Measurements from ENCODE around the gene KANK4.

Gene KANK4

GRCh38 chr1:62227496-62227895 is 91.7 kb downstream of the KANK4 start:
- H3K36me3 ChIP-seq (ENCODE audit: insufficient read depth, low read length) = no peaks in the 10 kb centered on the region
- no peak overlapping the region for H3K9ac ChIP-seq (ENCODE audit: low read depth, low read length, poor library complexity, severe bottlenecking)
- H3K9me3 ChIP-seq (ENCODE audit: insufficient read depth, low read depth, low read length) = no peaks in the 10 kb centered on the region
- no peaks in the 10 kb centered on the region for H3F3A ChIP-seq (ENCODE audit: low read depth)
- no peak overlapping the region for H3K4me2 ChIP-seq (ENCODE audit: low read depth, low read length, poor library complexity, severe bottlenecking)
- TF ChIP-seq EZH2phosphoT487 (IDR thresholded peaks at IDR 0.05; ENCODE audit: borderline replicate concordance) = no peak
- TF ChIP-seq, protein P1, sequence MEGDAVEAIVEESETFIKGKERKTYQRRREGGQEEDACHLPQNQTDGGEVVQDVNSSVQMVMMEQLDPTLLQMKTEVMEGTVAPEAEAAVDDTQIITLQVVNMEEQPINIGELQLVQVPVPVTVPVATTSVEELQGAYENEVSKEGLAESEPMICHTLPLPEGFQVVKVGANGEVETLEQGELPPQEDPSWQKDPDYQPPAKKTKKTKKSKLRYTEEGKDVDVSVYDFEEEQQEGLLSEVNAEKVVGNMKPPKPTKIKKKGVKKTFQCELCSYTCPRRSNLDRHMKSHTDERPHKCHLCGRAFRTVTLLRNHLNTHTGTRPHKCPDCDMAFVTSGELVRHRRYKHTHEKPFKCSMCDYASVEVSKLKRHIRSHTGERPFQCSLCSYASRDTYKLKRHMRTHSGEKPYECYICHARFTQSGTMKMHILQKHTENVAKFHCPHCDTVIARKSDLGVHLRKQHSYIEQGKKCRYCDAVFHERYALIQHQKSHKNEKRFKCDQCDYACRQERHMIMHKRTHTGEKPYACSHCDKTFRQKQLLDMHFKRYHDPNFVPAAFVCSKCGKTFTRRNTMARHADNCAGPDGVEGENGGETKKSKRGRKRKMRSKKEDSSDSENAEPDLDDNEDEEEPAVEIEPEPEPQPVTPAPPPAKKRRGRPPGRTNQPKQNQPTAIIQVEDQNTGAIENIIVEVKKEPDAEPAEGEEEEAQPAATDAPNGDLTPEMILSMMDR (conservative IDR thresholded peaks at IDR 0.05; ENCODE audit: low read length) = no peak
- H3K4me3 ChIP-seq (ENCODE audit: low read length, poor library complexity, severe bottlenecking) = no peak overlapping the region
- H3K79me2 ChIP-seq (ENCODE audit: insufficient read depth, low read length) = no peaks in the 10 kb centered on the region
- H3K4me1 ChIP-seq (ENCODE audit: insufficient read depth, low read length, poor library complexity, severe bottlenecking) = no peaks in the 10 kb centered on the region
- no peak overlapping the region for H2AFZ ChIP-seq (ENCODE audit: low read length)
- no peaks in the 10 kb centered on the region for H3K27me3 ChIP-seq (ENCODE audit: insufficient read depth, low read length, poor library complexity, severe bottlenecking)
- H3K9me2 ChIP-seq (replicated peaks; ENCODE audit: low read depth, low read length) = no peaks in the 10 kb centered on the region
- no peaks in the 10 kb centered on the region for H4K20me1 ChIP-seq (ENCODE audit: insufficient read depth, low read length, poor library complexity, severe bottlenecking)

DNA sequence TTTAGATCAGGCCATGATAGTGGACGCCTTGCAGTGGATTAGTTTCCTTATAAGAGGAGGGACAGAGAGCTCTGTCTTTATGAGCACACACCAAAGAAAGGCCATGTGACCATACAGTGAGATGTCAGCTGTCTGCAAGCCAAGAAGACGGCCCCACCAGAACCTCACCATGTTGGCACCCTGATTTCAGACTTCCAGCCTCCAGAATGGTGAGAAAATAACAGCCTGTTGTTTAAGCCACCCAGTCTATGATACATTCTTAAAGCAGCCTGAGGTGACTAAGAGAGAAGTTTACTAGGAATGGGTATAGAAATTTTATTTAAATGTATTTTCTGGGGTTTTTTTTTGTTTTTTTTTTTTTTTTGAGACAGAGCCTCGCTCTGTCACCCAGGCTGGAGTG is 95.1 kb downstream of the KANK4 start:
- Histone ChIP-seq H3K4me1 (ENCODE audit: insufficient read depth, low read length, poor library complexity, severe bottlenecking) (no peaks in the 10 kb centered on the region), H3K36me3 (ENCODE audit: insufficient read depth, low read length) (no peaks in the 10 kb centered on the region), H3K27me3 (ENCODE audit: insufficient read depth, low read length, poor library complexity, severe bottlenecking) (no peaks in the 10 kb centered on the region), H3K9ac (ENCODE audit: low read depth, low read length, poor library complexity, severe bottlenecking) (no peak overlapping the region), H3K79me2 (ENCODE audit: insufficient read depth, low read length) (no peaks in the 10 kb centered on the region), H3K4me2 (ENCODE audit: low read depth, low read length, poor library complexity, severe bottlenecking) (no peak overlapping the region), H4K20me1 (ENCODE audit: insufficient read depth, low read length, poor library complexity, severe bottlenecking) (no peaks in the 10 kb centered on the region), H3K9me2 (replicated peaks; ENCODE audit: low read depth, low read length) (no peaks in the 10 kb centered on the region), H3K9me3 (ENCODE audit: insufficient read depth, low read depth, low read length) (no peaks in the 10 kb centered on the region), H3K4me3 (ENCODE audit: low read length, poor library complexity, severe bottlenecking) (no peak overlapping the region), H3F3A (ENCODE audit: low read depth) (no peaks in the 10 kb centered on the region), H2AFZ (ENCODE audit: low read length) (no peak overlapping the region)
- TF ChIP-seq EZH2phosphoT487 (IDR thresholded peaks at IDR 0.05; ENCODE audit: borderline replicate concordance) = no peak
- TF ChIP-seq, protein P1 (conservative IDR thresholded peaks at IDR 0.05; ENCODE audit: low read length) = no peak

DNA sequence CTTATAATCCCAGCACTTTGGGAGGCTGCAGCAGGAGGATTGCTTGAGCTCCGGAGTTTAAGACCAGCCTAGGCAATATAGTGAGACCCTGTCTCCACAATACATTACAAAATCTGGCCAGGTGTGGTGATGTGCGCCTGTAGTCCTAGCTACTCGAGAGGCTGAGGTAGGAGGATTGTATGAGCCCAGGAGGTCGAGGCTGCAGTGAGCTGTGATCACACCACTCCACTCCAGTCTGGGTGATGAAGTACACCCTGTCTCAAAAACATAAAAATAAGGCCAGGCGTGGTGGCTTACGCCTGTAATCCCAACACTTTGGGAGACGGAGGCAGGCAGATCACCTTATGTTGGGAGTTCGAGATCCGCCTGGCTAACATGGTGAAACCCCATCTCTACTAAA is 96.9 kb downstream of the KANK4 start:
- Histone ChIP-seq H3K36me3 (ENCODE audit: insufficient read depth, low read length) (no peaks in the 10 kb centered on the region), H3K4me1 (ENCODE audit: insufficient read depth, low read length, poor library complexity, severe bottlenecking) (no peaks in the 10 kb centered on the region), H2AFZ (ENCODE audit: low read length) (no peak overlapping the region), H3K9me3 (ENCODE audit: insufficient read depth, low read depth, low read length) (no peaks in the 10 kb centered on the region), H3K9ac (ENCODE audit: low read depth, low read length, poor library complexity, severe bottlenecking) (no peak overlapping the region), H4K20me1 (ENCODE audit: insufficient read depth, low read length, poor library complexity, severe bottlenecking) (no peaks in the 10 kb centered on the region), H3K9me2 (replicated peaks; ENCODE audit: low read depth, low read length) (no peaks in the 10 kb centered on the region), H3K4me2 (ENCODE audit: low read depth, low read length, poor library complexity, severe bottlenecking) (no peak overlapping the region), H3K27me3 (ENCODE audit: insufficient read depth, low read length, poor library complexity, severe bottlenecking) (no peaks in the 10 kb centered on the region), H3K79me2 (ENCODE audit: insufficient read depth, low read length) (no peaks in the 10 kb centered on the region), H3F3A (ENCODE audit: low read depth) (no peaks in the 10 kb centered on the region), H3K4me3 (ENCODE audit: low read length, poor library complexity, severe bottlenecking) (no peak overlapping the region)
- TF ChIP-seq, protein P1 (conservative IDR thresholded peaks at IDR 0.05; ENCODE audit: low read length) = no peak
- TF ChIP-seq EZH2phosphoT487 (IDR thresholded peaks at IDR 0.05; ENCODE audit: borderline replicate concordance) = no peak

Measured in Loucy (cell line).